Mesenchymal stem cell (in vitro differentiated cells and primary cell): ENCODE data around the gene COL25A1.
A peak's percentile ranks its signal among the peaks of the same experiment; 100 is the strongest.

Experiments used
- DNase-seq: peaks from one replicate; pipeline ENCODE4 v3.0.0-alpha.2; 2013
- H2AFZ ChIP-seq: one replicate; pipeline ENCODE4 v1.6.1; 2013; ENCODE audit warnings: low read depth, mild to moderate bottlenecking, control low read depth, inconsistent platforms, low read length, moderate library complexity
- H2AK5ac ChIP-seq: 2 replicates; pipeline ENCODE4 v1.6.1; 2013; ENCODE audit warnings: low read length, moderate library complexity, mild to moderate bottlenecking, inconsistent platforms; ENCODE audit not compliant: severe bottlenecking
- H2BK120ac ChIP-seq: one replicate; pipeline ENCODE4 v1.6.1; 2013; ENCODE audit warnings: low read depth, mild to moderate bottlenecking, inconsistent platforms, low read length, moderate library complexity
- H2BK12ac ChIP-seq, 2 experiments: one replicate each; pipeline ENCODE4 v1.6.1; 2013; ENCODE audit warnings: inconsistent platforms in 2 of 2, low read length in 2 of 2, mild to moderate bottlenecking in 2 of 2, moderate library complexity in 2 of 2, control low read depth in 1 of 2
- H2BK15ac ChIP-seq: one replicate; pipeline ENCODE4 v1.6.1; 2013; ENCODE audit warnings: mild to moderate bottlenecking, low read depth, inconsistent platforms; ENCODE audit not compliant: poor library complexity, severe bottlenecking
- H2BK5ac ChIP-seq: 2 replicates; pipeline ENCODE4 v1.6.1; 2013; ENCODE audit warnings: low read depth, mild to moderate bottlenecking, low read length, control low read depth, inconsistent platforms; ENCODE audit not compliant: poor library complexity, severe bottlenecking
- H3K14ac ChIP-seq, 2 experiments: one replicate each; pipeline ENCODE4 v1.6.1; 2013; ENCODE audit warnings: inconsistent platforms in 2 of 2, low read length in 2 of 2, control low read depth in 1 of 2, mild to moderate bottlenecking in 1 of 2, moderate library complexity in 1 of 2
- H3K18ac ChIP-seq, 2 experiments: one replicate each; pipeline ENCODE4 v1.6.1; 2013; ENCODE audit warnings: inconsistent platforms in 2 of 2, low read length in 2 of 2, control low read depth in 1 of 2, low read depth in 1 of 2, mild to moderate bottlenecking in 1 of 2
- H3K23ac ChIP-seq, 2 experiments: one replicate each; pipeline ENCODE4 v1.6.1; 2013; ENCODE audit warnings: inconsistent platforms in 2 of 2, low read length in 2 of 2, mild to moderate bottlenecking in 2 of 2, moderate library complexity in 2 of 2, control low read depth in 1 of 2
- H3K27ac ChIP-seq: 2 replicates; pipeline ENCODE4 v1.5.1; 2013; ENCODE audit warnings: mild to moderate bottlenecking, moderate library complexity, low read length, control low read depth, inconsistent platforms; ENCODE audit not compliant: poor library complexity, severe bottlenecking
- H3K27me3 ChIP-seq, 2 experiments: 2 replicates each; pipeline versions ENCODE4 v1.6.1 to v1.7.0; 2013; ENCODE audit warnings: low read length in 2 of 2, mild to moderate bottlenecking in 2 of 2, moderate library complexity in 2 of 2, control low read depth in 1 of 2, inconsistent platforms in 1 of 2; ENCODE audit not compliant: control insufficient read depth in 1 of 2, insufficient read depth in 1 of 2
- H3K36me3 ChIP-seq, 2 experiments: 2 replicates each; pipeline versions ENCODE4 v1.6.1 to v1.7.0; 2013; ENCODE audit warnings: low read length in 2 of 2, control low read depth in 1 of 2, inconsistent platforms in 1 of 2, low read depth in 1 of 2, mild to moderate bottlenecking in 1 of 2; ENCODE audit not compliant: insufficient read depth in 2 of 2, control insufficient read depth in 1 of 2
- H3K4ac ChIP-seq, 2 experiments: one replicate each; pipeline ENCODE4 v1.6.1; 2013; ENCODE audit warnings: inconsistent platforms in 2 of 2, low read length in 2 of 2, mild to moderate bottlenecking in 2 of 2, moderate library complexity in 2 of 2, control low read depth in 1 of 2, low read depth in 1 of 2
- H3K4me1 ChIP-seq: 2 replicates; pipeline ENCODE4 v1.6.1; 2013; ENCODE audit warnings: low read depth, low read length, control low read depth; ENCODE audit not compliant: control insufficient read depth, insufficient read depth
- H3K4me2 ChIP-seq: 2 replicates; pipeline ENCODE4 v1.6.1; 2013; ENCODE audit warnings: low read length, mild to moderate bottlenecking, inconsistent platforms; ENCODE audit not compliant: poor library complexity, severe bottlenecking
- H3K4me3 ChIP-seq, 2 experiments: 2 replicates each; pipeline versions ENCODE4 v1.5.1 to v1.7.0; 2013; ENCODE audit warnings: low read length in 2 of 2, mild to moderate bottlenecking in 2 of 2, control low read depth in 1 of 2, low read depth in 1 of 2; ENCODE audit not compliant: insufficient read depth in 1 of 2
- H3K79me1 ChIP-seq: replicated peaks from 2 replicates; pipeline ENCODE4 v1.6.1; 2013; ENCODE audit warnings: mild to moderate bottlenecking, control low read depth, low read length, inconsistent platforms; ENCODE audit not compliant: poor library complexity, severe bottlenecking
- H3K9ac ChIP-seq: 2 replicates; pipeline ENCODE4 v1.7.0; 2013; ENCODE audit warnings: mild to moderate bottlenecking, low read length, moderate library complexity
- H3K9me3 ChIP-seq: 2 replicates; pipeline ENCODE4 v1.7.0; 2013; ENCODE audit warnings: mild to moderate bottlenecking, low read length; ENCODE audit not compliant: control insufficient read depth
- H4K8ac ChIP-seq: one replicate; pipeline ENCODE4 v1.6.1; 2013; ENCODE audit warnings: inconsistent platforms, mild to moderate bottlenecking, low read length, moderate library complexity
- H4K91ac ChIP-seq: one replicate; pipeline ENCODE4 v1.6.1; 2013; ENCODE audit warnings: mild to moderate bottlenecking, low read length, inconsistent platforms
- WGBS: methylation state at CpG from one replicate; pipeline ENCODE4 v1.1.7; 2013; ENCODE audit warnings: mixed read lengths; 5-methylcytosine and 5-hydroxymethylcytosine counted together

Gene COL25A1

DNA sequence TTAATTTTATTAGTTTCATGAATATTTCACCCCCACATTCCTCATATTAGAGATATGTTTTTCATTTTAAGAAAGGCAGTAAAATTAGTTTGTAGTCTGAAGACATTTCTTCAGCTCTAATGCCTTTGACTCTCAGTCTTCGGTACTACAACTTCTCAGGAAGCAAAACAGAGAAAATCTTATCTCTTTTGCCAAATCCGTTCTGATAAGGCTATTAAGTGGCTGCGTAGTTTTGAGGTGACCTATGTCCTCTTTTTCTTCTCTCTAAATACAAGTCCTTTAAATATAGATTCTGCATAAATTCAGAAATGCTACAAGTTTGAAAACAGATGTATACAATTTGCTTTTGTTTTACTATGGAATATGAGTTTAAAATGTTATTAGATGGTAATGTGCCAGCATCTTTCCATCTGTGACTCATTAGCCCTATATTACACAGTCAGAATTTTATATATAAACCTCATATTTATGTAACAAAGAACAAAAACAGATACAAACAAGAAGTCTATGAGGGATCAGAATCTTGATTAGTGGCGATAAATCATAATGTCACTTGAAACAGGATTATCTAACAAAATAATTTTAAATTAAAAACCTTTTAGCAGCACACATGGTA is 358.4 kb downstream of the COL25A1 start:
- H2AFZ ChIP-seq, result no peak overlapping the region
- H3K9me3 ChIP-seq, result no peaks in the 10 kb centered on the region
- no peak for DNase-seq
- no peak overlapping the region for H3K4me2 ChIP-seq
- H2BK120ac ChIP-seq, result no peak overlapping the region
- H3K27me3 ChIP-seq, result no peaks in the 10 kb centered on the region
- no CpG with 5 or more reads among the region's 4 CpGs for WGBS
- no peak overlapping the region for H3K23ac ChIP-seq
- H3K27ac ChIP-seq, result no peak overlapping the region
- H3K79me1 ChIP-seq, result no peaks in the 10 kb centered on the region
- H2BK15ac ChIP-seq, result no peak overlapping the region
- no peaks in the 10 kb centered on the region for H3K36me3 ChIP-seq
- H4K8ac ChIP-seq, result no peak overlapping the region
- no peak overlapping the region for H2BK5ac ChIP-seq
- H2BK12ac ChIP-seq, result no peak overlapping the region
- H3K4ac ChIP-seq, result no peak overlapping the region
- no peak overlapping the region for H4K91ac ChIP-seq
- no peak overlapping the region for H3K9ac ChIP-seq
- no peak overlapping the region for H3K4me3 ChIP-seq
- no peak overlapping the region for H3K14ac ChIP-seq
- H3K18ac ChIP-seq, result no peak overlapping the region
- H3K4me1 ChIP-seq, result peaks cover 3% of the 10 kb centered on the region
- H2AK5ac ChIP-seq, result no peak overlapping the region

DNA sequence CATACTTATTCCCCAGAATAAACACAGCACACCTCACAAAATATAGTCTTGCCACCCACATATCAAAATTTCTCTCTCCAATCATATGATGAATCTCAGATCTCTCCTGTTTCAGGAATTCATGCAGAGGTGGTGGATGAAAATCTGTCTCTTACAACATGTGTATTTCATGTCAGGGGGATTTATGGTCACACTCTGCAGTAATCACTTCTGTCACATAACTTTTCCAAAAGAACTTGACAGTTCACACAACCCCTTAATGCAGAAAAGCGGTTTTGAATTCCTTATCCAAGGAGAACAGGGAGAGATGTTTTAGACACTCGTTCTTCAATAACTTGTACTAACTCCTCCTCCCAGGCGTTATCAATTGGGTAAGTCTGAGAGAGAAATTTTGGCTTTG is 359.1 kb downstream of the COL25A1 start:
- no peak overlapping the region for H3K27ac ChIP-seq
- H2BK15ac ChIP-seq, result no peak overlapping the region
- H3K4me3 ChIP-seq, result no peak overlapping the region
- H3K23ac ChIP-seq, result no peak overlapping the region
- H2BK12ac ChIP-seq, result no peak overlapping the region
- 43% methylated on average over 1 of the region's 3 CpGs for WGBS
- H3K9ac ChIP-seq, result no peak overlapping the region
- H3K4ac ChIP-seq, result no peak overlapping the region
- no peaks in the 10 kb centered on the region for H3K27me3 ChIP-seq
- H4K8ac ChIP-seq, result no peak overlapping the region
- H3K18ac ChIP-seq, result no peak overlapping the region
- no peak for DNase-seq
- no peaks in the 10 kb centered on the region for H3K9me3 ChIP-seq
- no peak overlapping the region for H4K91ac ChIP-seq
- no peaks in the 10 kb centered on the region for H3K36me3 ChIP-seq
- H2BK5ac ChIP-seq, result no peak overlapping the region
- no peak overlapping the region for H2BK120ac ChIP-seq
- peaks cover 3% of the 10 kb centered on the region for H3K4me1 ChIP-seq
- H2AK5ac ChIP-seq, result no peak overlapping the region
- no peaks in the 10 kb centered on the region for H3K79me1 ChIP-seq
- no peak overlapping the region for H3K4me2 ChIP-seq
- no peak overlapping the region for H2AFZ ChIP-seq
- no peak overlapping the region for H3K14ac ChIP-seq

DNA sequence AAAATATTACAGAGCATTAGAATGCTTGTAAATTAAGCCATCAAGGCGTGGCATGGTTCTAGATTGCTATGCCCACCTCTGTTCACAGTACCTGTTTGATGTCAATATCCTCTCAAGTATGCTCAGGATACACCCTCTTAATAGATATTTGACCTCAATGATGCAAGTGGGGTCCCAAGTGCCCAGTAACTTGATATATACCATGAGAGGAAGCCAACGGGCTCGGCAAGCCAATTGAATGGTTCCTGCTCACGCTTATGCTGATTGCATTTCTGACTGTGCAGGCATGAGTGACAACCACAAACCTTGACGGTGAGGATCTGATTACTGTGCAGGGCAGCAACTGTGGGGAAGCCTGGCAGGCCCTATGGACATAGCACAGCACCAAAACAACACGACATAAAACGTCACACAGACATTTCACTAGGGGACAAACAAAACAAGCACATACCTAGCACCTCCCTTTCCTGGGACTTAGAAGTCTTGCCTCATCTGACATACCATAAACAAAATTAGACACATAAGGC is 360.5 kb downstream of the COL25A1 start:
- no peak overlapping the region for H2AK5ac ChIP-seq
- no peak overlapping the region for H2AFZ ChIP-seq
- 76% methylated on average over 7 of the region's 7 CpGs for WGBS
- H3K36me3 ChIP-seq, result no peaks in the 10 kb centered on the region
- peak overlapping the region in 1 of 2 experiments; percentile 64 for H3K18ac ChIP-seq
- no peaks in the 10 kb centered on the region for H3K9me3 ChIP-seq
- peaks cover 3% of the 10 kb centered on the region for H3K4me1 ChIP-seq
- H2BK5ac ChIP-seq, result no peak overlapping the region
- no peak overlapping the region for H2BK15ac ChIP-seq
- peak overlapping the region; percentile 1 to 86 for H2BK12ac ChIP-seq
- no peak overlapping the region for H3K9ac ChIP-seq
- no peaks in the 10 kb centered on the region for H3K79me1 ChIP-seq
- no peak overlapping the region for H3K4ac ChIP-seq
- no peak overlapping the region for H3K27ac ChIP-seq
- H4K8ac ChIP-seq, result no peak overlapping the region
- DNase-seq, result no peak
- H4K91ac ChIP-seq, result no peak overlapping the region
- H3K27me3 ChIP-seq, result no peaks in the 10 kb centered on the region
- H3K4me2 ChIP-seq, result no peak overlapping the region
- no peak overlapping the region for H3K23ac ChIP-seq
- no peak overlapping the region for H2BK120ac ChIP-seq
- no peak overlapping the region for H3K14ac ChIP-seq
- H3K4me3 ChIP-seq, result no peak overlapping the region

DNA sequence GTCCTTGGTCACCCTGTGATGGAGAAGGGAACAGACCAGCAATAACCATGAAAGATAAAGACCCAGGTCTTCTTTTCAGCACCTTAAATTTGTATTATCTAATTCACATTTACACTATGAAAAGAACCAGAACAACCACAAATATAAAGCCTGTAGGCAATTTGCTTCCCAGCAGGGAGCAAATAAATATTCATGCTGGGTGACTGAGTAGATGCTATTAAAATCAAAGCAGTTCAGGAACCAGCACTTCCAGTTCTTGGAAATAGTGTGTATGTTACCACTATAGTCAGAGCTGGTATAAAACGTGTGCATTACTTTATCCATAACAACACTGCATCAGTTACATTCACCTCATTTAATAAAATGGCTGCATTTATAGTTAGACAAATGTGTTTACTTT is 361.8 kb downstream of the COL25A1 start:
- no peak overlapping the region for H3K4me3 ChIP-seq
- H3K14ac ChIP-seq, result peak overlapping the region in 1 of 2 experiments; percentile 68
- no peak overlapping the region for H3K18ac ChIP-seq
- no peak overlapping the region for H3K4me2 ChIP-seq
- no peak overlapping the region for H3K27ac ChIP-seq
- H2BK12ac ChIP-seq, result peak overlapping the region in 1 of 2 experiments; percentile 63
- no peaks in the 10 kb centered on the region for H3K27me3 ChIP-seq
- H2BK5ac ChIP-seq, result no peak overlapping the region
- H2AK5ac ChIP-seq, result no peak overlapping the region
- H2BK15ac ChIP-seq, result no peak overlapping the region
- no peaks in the 10 kb centered on the region for H3K79me1 ChIP-seq
- no peak overlapping the region for H3K4ac ChIP-seq
- H3K4me1 ChIP-seq, result peaks cover 3% of the 10 kb centered on the region
- no peak overlapping the region for H4K91ac ChIP-seq
- no peak overlapping the region for H2BK120ac ChIP-seq
- H3K36me3 ChIP-seq, result no peaks in the 10 kb centered on the region
- no peak overlapping the region for H4K8ac ChIP-seq
- no peak for DNase-seq
- no peak overlapping the region for H2AFZ ChIP-seq
- H3K23ac ChIP-seq, result no peak overlapping the region
- no CpG with 5 or more reads among the region's 1 CpG for WGBS
- H3K9ac ChIP-seq, result no peak overlapping the region
- no peaks in the 10 kb centered on the region for H3K9me3 ChIP-seq
